ENCODE measurements around the gene COPS6. TPM values are rescaled to one million over a fixed set of nuclear protein-coding genes. Genes with fewer than 3 reads are reported as not detected.

The COPS6 gene
- total RNA-seq, 1 donor from 2014 or later, result 103 TPM

DNA sequence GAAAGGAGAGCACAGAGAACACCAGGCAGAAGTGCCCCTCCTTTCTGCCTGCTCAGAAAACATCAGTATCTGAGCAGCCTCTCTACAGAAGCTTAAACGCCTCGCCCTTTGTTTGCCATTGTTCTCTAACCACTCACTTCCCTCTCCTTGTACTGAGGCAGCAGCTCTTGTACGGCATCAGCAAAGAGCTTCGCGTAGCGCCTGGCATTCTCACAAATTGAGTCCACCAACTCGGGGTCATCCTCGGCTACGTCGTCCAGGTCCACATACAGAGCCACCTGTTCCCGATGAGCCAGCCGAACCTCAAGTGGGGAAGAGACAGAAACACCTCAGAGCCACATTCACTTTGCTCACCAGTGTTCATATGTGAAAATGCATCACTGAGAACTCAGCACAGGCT, 10.7 kb downstream of the COPS6 start:
- peak overlapping the region; percentile 99 for H3K27ac Mint-ChIP-seq
- no peak for DNase-seq (ENCODE audit: low spot score in 2 of 2, unreplicated experiment in 2 of 2)
- TF ChIP-seq CTCF (IDR thresholded peaks at IDR 0.05; ENCODE audit: unreplicated experiment), result no peak
- no peaks in the 10 kb centered on the region for H3K27me3 Mint-ChIP-seq (ENCODE audit: low read depth)
- H3K4me1 Mint-ChIP-seq, result peaks cover 36% of the 10 kb centered on the region
- no peaks in the 10 kb centered on the region for H3K9me3 Mint-ChIP-seq
- peak overlapping the region; percentile 89 for H3K4me3 Mint-ChIP-seq
- peaks cover 40% of the 10 kb centered on the region for H3K36me3 Mint-ChIP-seq

- peaks cover 36% of the 10 kb centered on the region for H3K4me1 Mint-ChIP-seq
Observed at GRCh38 chr7:100100420-100101015, 11.7 kb downstream of the COPS6 start.

DNA sequence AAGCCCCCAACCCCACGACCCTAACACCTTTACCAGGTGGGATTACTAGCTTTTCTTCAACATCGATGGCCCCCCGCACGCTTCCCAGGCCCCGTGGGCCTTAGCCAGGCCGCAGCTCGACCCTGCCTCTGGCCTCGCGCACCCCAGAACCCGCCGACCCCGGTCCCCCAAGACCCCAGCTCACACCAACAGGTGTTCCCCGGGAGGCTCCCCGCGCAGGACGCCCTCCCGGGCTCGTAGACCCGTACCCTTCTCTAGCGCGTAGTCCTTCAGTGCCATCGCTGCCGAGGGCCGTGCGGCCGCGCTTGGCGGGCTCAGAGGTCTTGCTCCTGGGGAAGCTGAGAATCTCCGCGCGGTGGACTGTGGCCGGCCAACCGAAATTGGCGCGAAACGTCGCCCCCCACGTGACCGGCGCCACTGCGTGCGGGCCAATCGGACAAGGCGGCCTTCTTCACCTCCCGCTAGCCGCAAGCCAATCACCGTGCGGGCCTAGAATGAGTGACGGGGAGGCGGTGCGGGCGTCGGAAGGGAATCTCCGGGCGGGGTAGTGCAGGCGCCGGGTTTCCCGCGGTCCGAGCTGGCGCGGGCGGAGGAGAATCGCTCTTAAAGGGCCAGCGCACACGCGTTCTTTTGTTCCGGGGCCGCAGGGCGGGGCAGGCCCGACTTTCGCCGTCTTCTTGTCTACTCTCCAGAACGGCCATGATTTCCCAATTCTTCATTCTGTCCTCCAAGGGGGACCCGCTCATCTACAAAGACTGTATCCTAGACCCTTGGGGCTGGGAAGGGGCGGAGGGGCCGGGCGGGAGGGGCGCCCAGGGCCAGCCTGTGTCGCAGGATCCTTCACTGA, 12.5 kb downstream of the COPS6 start, which contains the start of the genes AP4M1 and MCM7:
Gene AP4M1, plus strand, starts transcription at position 628 of the 847 bp plus-strand sequence. Its CDS starts 72 bp downstream, at position 700.
Gene MCM7, minus strand, starts transcription at position 382 of the 847 bp plus-strand sequence. Its CDS starts 103 bp downstream, at position 279.
- Mint-ChIP-seq H3K27me3 (ENCODE audit: low read depth) (no peaks in the 10 kb centered on the region), H3K9me3 (no peaks in the 10 kb centered on the region), H3K4me3 (peak within 1 kb of the TSS; percentile 89)

More at GRCh38 chr7:100100420-100101015, 11.7 kb downstream of the COPS6 start:
- no peaks in the 10 kb centered on the region for H3K27me3 Mint-ChIP-seq (ENCODE audit: low read depth)
- H3K4me3 Mint-ChIP-seq, result peak overlapping the region; percentile 89
- H3K9me3 Mint-ChIP-seq, result no peaks in the 10 kb centered on the region
- peaks cover 35% of the 10 kb centered on the region for H3K36me3 Mint-ChIP-seq
- H3K27ac Mint-ChIP-seq, result peak overlapping the region; percentile 99
- peak; percentile 95 to 98 for DNase-seq (ENCODE audit: low spot score in 2 of 2, unreplicated experiment in 2 of 2)
- no peak for TF ChIP-seq CTCF (IDR thresholded peaks at IDR 0.05; ENCODE audit: unreplicated experiment)

GRCh38 chr7:100102950-100103840, 14.4 kb downstream of the COPS6 start:
- no peak for DNase-seq (ENCODE audit: low spot score in 2 of 2, unreplicated experiment in 2 of 2)
- no peak for TF ChIP-seq CTCF (IDR thresholded peaks at IDR 0.05; ENCODE audit: unreplicated experiment)
- Mint-ChIP-seq H3K27ac (peak overlapping the region; percentile 99), H3K36me3 (peaks cover 21% of the 10 kb centered on the region), H3K4me3 (peak overlapping the region; percentile 89), H3K9me3 (no peaks in the 10 kb centered on the region), H3K27me3 (ENCODE audit: low read depth) (no peaks in the 10 kb centered on the region), H3K4me1 (peaks cover 27% of the 10 kb centered on the region)

More for the DNA sequence above, 12.5 kb downstream of the COPS6 start, which contains the start of the genes AP4M1 and MCM7:
- Mint-ChIP-seq H3K4me1 (peaks cover 36% of the 10 kb centered on the region), H3K27ac (peak within 1 kb of the TSS; percentile 99), H3K36me3 (peaks cover 30% of the 10 kb centered on the region)
- peak; percentile 96 to 97 for DNase-seq (ENCODE audit: low spot score in 2 of 2, unreplicated experiment in 2 of 2)
- no peak for TF ChIP-seq CTCF (IDR thresholded peaks at IDR 0.05; ENCODE audit: unreplicated experiment)

GRCh38 chr7:100105534-100105933, 16.8 kb downstream of the COPS6 start:
- H3K36me3 Mint-ChIP-seq, result peaks cover 11% of the 10 kb centered on the region
- TF ChIP-seq CTCF (IDR thresholded peaks at IDR 0.05; ENCODE audit: unreplicated experiment), result no peak
- H3K27ac Mint-ChIP-seq, result no peak overlapping the region
- peaks cover 7% of the 10 kb centered on the region for H3K4me1 Mint-ChIP-seq
- H3K9me3 Mint-ChIP-seq, result no peaks in the 10 kb centered on the region
- no peak overlapping the region for H3K4me3 Mint-ChIP-seq
- no peak for DNase-seq (ENCODE audit: low spot score in 2 of 2, unreplicated experiment in 2 of 2)
- H3K27me3 Mint-ChIP-seq (ENCODE audit: low read depth), result no peaks in the 10 kb centered on the region

Data from mesothelial cell of epicardium (in vitro differentiated cells).